Stomach smooth muscle (tissue), 2 donors: ENCODE measurements around the gene HSD17B7.

Experiments used
- H3K27ac ChIP-seq: one replicate; pipeline ENCODE4 v1.7.0; 2013; ENCODE audit warnings: mild to moderate bottlenecking, low read length, inconsistent platforms
- H3K27me3 ChIP-seq, 2 donors: one replicate each; pipeline ENCODE4 v1.7.0; 2013; ENCODE audit warnings: low read length in 2 of 2; ENCODE audit not compliant: insufficient read depth in 2 of 2, control insufficient read depth in 1 of 2
- H3K36me3 ChIP-seq, 2 donors: one replicate each; pipeline ENCODE4 v1.7.0; 2013; ENCODE audit warnings: low read length in 2 of 2; ENCODE audit not compliant: control insufficient read depth in 2 of 2, insufficient read depth in 2 of 2
- H3K4me1 ChIP-seq: one replicate; pipeline ENCODE4 v1.7.0; 2013; ENCODE audit warnings: low read length; ENCODE audit not compliant: control insufficient read depth, insufficient read depth
- H3K4me3 ChIP-seq, 2 donors: one replicate each; pipeline ENCODE4 v1.7.0; 2013; ENCODE audit warnings: low read length in 2 of 2
- H3K9ac ChIP-seq, 2 donors: one replicate each; pipeline ENCODE4 v1.7.0; 2013; ENCODE audit warnings: low read length in 2 of 2, mild to moderate bottlenecking in 1 of 2
- H3K9me3 ChIP-seq, 2 donors: one replicate each; pipeline ENCODE4 v1.7.0; 2013; ENCODE audit warnings: low read length in 2 of 2; ENCODE audit not compliant: control insufficient read depth in 2 of 2
- donor health status: healthy.
- donor health status: Pancreatic carcinoma.

HSD17B7 gene

DNA sequence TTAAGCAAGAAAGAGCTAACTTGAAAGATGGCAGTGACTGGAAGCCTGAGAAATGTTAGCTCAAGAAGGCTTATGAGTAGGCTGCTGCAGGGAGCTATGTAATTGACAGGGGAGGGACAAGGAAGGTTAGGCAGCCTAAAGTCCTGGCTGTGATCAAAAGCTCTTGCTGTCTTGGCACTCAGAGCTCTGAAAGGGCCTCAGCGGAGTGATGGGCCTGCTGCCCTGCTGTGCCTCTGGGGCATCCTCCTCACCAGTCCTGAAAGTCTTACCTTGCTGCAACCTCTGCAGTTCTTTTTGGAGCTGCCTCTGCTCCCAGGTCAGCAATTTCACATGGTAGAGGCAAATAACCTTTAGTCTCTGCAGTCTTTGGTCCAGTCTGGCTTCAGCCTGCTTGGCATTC lies 68.7 kb downstream of the HSD17B7 start:
- Histone ChIP-seq H3K9me3 (no peaks in the 10 kb centered on the region), H3K27ac (no peak overlapping the region), H3K4me3 (no peak overlapping the region), H3K9ac (no peak overlapping the region), H3K36me3 (no peaks in the 10 kb centered on the region), H3K27me3 (no peaks in the 10 kb centered on the region), H3K4me1 (peaks cover 8% of the 10 kb centered on the region)

DNA sequence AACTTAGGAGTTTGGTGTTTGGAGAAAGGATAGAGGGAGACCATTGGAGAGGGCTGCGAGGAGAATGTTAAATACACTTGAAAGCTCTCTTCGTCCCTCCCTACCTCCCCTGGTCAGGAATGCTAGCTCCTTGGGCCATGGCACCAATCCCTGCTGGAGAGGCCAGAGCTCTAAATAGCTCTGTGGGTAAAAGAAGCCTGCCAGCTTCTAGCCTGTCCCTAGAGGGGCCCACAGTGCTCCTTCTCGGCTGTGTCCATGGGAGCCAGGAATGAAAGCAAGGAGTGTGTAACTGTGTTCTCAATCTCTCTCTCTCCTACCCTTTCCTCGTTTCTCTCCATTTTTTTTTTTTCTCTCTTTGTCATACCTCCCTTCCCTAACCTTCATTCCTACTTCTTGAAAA lies 70.6 kb downstream of the HSD17B7 start, which contains the start of gene CCDC190:
Gene CCDC190, minus strand, starts transcription at position 75 of the 400 bp plus-strand sequence. CDS start 1,529 bp downstream, outside the sequence.
- Histone ChIP-seq H3K27ac (peak within 1 kb of the TSS; percentile 49), H3K36me3 (no peaks in the 10 kb centered on the region), H3K27me3 (no peaks in the 10 kb centered on the region), H3K9me3 (no peaks in the 10 kb centered on the region), H3K9ac (no peak within 1 kb of the TSS), H3K4me1 (peaks cover 7% of the 10 kb centered on the region), H3K4me3 (peak within 1 kb of the TSS; percentile 3 to 13)

DNA sequence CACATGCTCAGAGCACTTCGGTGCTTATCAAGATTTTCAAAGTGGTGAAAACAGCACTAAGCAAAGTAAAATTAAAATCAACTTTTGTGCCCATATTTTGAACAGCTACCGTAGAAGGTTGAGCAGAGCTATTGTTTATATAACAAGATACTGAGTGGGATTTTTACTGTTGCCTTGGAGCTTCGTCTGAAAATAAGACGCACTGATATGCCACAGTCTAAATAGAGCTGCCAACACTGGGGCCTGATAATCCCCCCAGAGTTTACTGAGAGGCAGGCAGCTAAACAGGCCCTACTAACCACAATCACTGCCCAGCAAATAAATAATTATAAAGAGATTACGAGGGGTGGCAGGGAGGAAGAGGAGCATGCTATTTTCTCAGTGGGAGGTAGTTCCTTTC lies 71.1 kb downstream of the HSD17B7 start:
- Histone ChIP-seq H3K9me3 (no peaks in the 10 kb centered on the region), H3K27ac (peak overlapping the region; percentile 49), H3K36me3 (no peaks in the 10 kb centered on the region), H3K4me1 (peaks cover 7% of the 10 kb centered on the region), H3K9ac (no peak overlapping the region), H3K4me3 (peak overlapping the region in 1 of 2 donors; percentile 3), H3K27me3 (no peaks in the 10 kb centered on the region)
